GM12878 (cell line): ENCODE measurements around the gene LGALS3BP. TPM values are rescaled to one million over a fixed set of nuclear protein-coding genes. Genes with fewer than 3 reads are reported as not detected.

Source experiments
- ATAC-seq: fragments of 200-7000 bp; cut with Tn5 transposase; 3 replicates; pipeline ENCODE4 v1.9.1; 2020; ENCODE audit warnings: mild to moderate bottlenecking, moderate library complexity
- BruUV-seq: library from RNA; stranded (reverse); fragments of 400-500 nt; replicated peaks from 2 replicates; lab custom pipeline; 2021; lab: Mats Ljungman, UMichigan
- CTCF ChIA-PET: fragments of 300-600 bp; sonication (Branson Sonifier 250); formaldehyde crosslinking; extraction: SDS; loops from one replicate; lab custom pipeline; 2021; ENCODE audit warnings: inconsistent platforms; lab: Yijun Ruan, JAX
- POLR2A ChIA-PET: fragments of 350-600 bp; formaldehyde crosslinking; extraction: SDS; loops from one replicate; lab custom pipeline; 2021; ENCODE audit warnings: inconsistent platforms; lab: Charles Lee
- RAD21 ChIA-PET: fragments of 300-600 bp; sonication (Branson Sonifier 250); formaldehyde crosslinking; loops from one replicate; lab custom pipeline; 2023; ENCODE audit warnings: antibody characterized with exemption; ENCODE audit not compliant: unreplicated experiment; lab: Charles Lee
- SMC1A ChIA-PET: fragments of 300-600 bp; sonication (Branson Sonifier 250); formaldehyde crosslinking; loops from one replicate; lab custom pipeline; 2023; ENCODE audit not compliant: unreplicated experiment, uncharacterized antibody; lab: Charles Lee
- DNase-seq: peaks from one replicate; pipeline ENCODE4 v3.0.0-alpha.2; 2011; ENCODE audit warnings: low read depth, low spot score
- FAIRE-seq: peaks from 3 replicates; lab custom pipeline; 2011; peaks lifted over from hg19 to GRCh38; lab: Jason Lieb, UNC
- H2AFZ ChIP-seq: 2 replicates; pipeline ENCODE4 v1.6.0; 2011; ENCODE audit warnings: low read depth, low read length, control low read depth; ENCODE audit not compliant: control insufficient read depth
- H3K27ac ChIP-seq: 2 replicates; pipeline ENCODE4 v1.5.1; 2011; ENCODE audit warnings: control low read depth; ENCODE audit not compliant: control insufficient read depth, insufficient read depth
- H3K27me3 ChIP-seq, 2 experiments: replicated peaks in 1 of 2; 2 replicates each; pipeline versions ENCODE4 v1.6.0 to v1.6.1; 2011; ENCODE audit warnings: low read length in 1 of 2; ENCODE audit not compliant: control insufficient read depth in 2 of 2, insufficient read depth in 2 of 2
- H3K36me3 ChIP-seq, 2 experiments: 2 replicates each; pipeline ENCODE4 v1.5.1; 2011; ENCODE audit warnings: low read length in 1 of 2; ENCODE audit not compliant: control insufficient read depth in 2 of 2, insufficient read depth in 2 of 2
- H3K4me1 ChIP-seq: 2 replicates; pipeline ENCODE4 v1.6.1; 2011; ENCODE audit warnings: mild to moderate bottlenecking, low read length, moderate library complexity, mixed read lengths; ENCODE audit not compliant: control insufficient read depth, insufficient read depth
- H3K4me2 ChIP-seq: 2 replicates; pipeline ENCODE4 v1.6.0; 2011; ENCODE audit warnings: control low read depth; ENCODE audit not compliant: control insufficient read depth, insufficient read depth
- H3K4me3 ChIP-seq: fragments of 200-600 bp; sonication (generic); 2 replicates; pipeline ENCODE4 v1.5.1; 2016
- H3K79me2 ChIP-seq: 2 replicates; pipeline ENCODE4 v1.6.0; 2011; ENCODE audit warnings: low read length; ENCODE audit not compliant: control insufficient read depth, insufficient read depth
- H3K9ac ChIP-seq: 2 replicates; pipeline ENCODE4 v1.8.0; 2011; ENCODE audit warnings: low read length, control low read depth, mixed read lengths; ENCODE audit not compliant: control insufficient read depth, insufficient read depth
- H3K9me3 ChIP-seq: replicated peaks from 3 replicates; pipeline ENCODE4 v1.5.1; 2011; ENCODE audit warnings: mild to moderate bottlenecking, low read length; ENCODE audit not compliant: control insufficient read depth, insufficient read depth
- H4K20me1 ChIP-seq: 2 replicates; pipeline ENCODE4 v1.6.0; 2011; ENCODE audit not compliant: control insufficient read depth, insufficient read depth
- ASH2L ChIP-seq: fragments of 300-600, 200-600 bp; sonication (generic); IDR thresholded peaks from 2 replicates; pipeline ENCODE4 v1.6.1; 2017; ENCODE audit warnings: low read depth, mild to moderate bottlenecking, borderline replicate concordance
- CEBPB ChIP-seq, 2 experiments: fragments of 150-350 bp in 1 of 2; IDR thresholded peaks; 2 replicates each; pipeline ENCODE4 v1.6.1; 2012 to 2014; ENCODE audit warnings: low read depth in 2 of 2, low read length in 2 of 2, borderline replicate concordance in 1 of 2, inconsistent platforms in 1 of 2
- CHD4 ChIP-seq: fragments of 200-600 bp; sonication (generic); IDR thresholded peaks from 2 replicates; pipeline ENCODE4 v1.6.1; 2016; ENCODE audit warnings: mild to moderate bottlenecking
- CREM ChIP-seq: IDR thresholded peaks from 2 replicates; pipeline ENCODE4 v1.6.1; 2014; ENCODE audit warnings: antibody characterized with exemption, low read depth
- ETV6 ChIP-seq, 2 experiments: fragments of 450-650 bp in 1 of 2; IDR thresholded peaks in 1 of 2; conservative IDR thresholded peaks in 1 of 2; 2 replicates each; pipeline ENCODE4 v1.6.1; 2014; ENCODE audit warnings: antibody characterized with exemption in 1 of 2, borderline replicate concordance in 1 of 2, low read depth in 1 of 2, mild to moderate bottlenecking in 1 of 2, moderate library complexity in 1 of 2
- KAT2A ChIP-seq: conservative IDR thresholded peaks from 2 replicates; pipeline ENCODE4 v1.6.1; 2011; ENCODE audit warnings: low read depth, low read length; ENCODE audit not compliant: control insufficient read depth
- MEF2B ChIP-seq: fragments of 450-650 bp; IDR thresholded peaks from 2 replicates; pipeline ENCODE4 v1.6.1; 2018; ENCODE audit warnings: mild to moderate bottlenecking, moderate library complexity; ENCODE audit not compliant: partially characterized antibody, poor library complexity, severe bottlenecking
- PAX8 ChIP-seq: fragments of 450-650 bp; IDR thresholded peaks from 2 replicates; pipeline ENCODE4 v1.6.1; 2017; ENCODE audit warnings: mild to moderate bottlenecking, moderate library complexity
- POLR2A ChIP-seq: IDR thresholded peaks from 2 replicates; pipeline ENCODE4 v1.6.1; 2011; ENCODE audit warnings: low read depth, mild to moderate bottlenecking, low read length
- RAD51 ChIP-seq: fragments of 450-650 bp; IDR thresholded peaks from 2 replicates; pipeline ENCODE4 v1.6.1; 2016; ENCODE audit warnings: moderate library complexity, mild to moderate bottlenecking, inconsistent platforms
- RFX5 ChIP-seq: IDR thresholded peaks from 2 replicates; pipeline ENCODE4 v1.6.1; 2011; ENCODE audit warnings: low read depth, low read length, improper control_type of control experiment
- TAF1 ChIP-seq: IDR thresholded peaks from 2 replicates; pipeline ENCODE4 v1.6.1; 2011; ENCODE audit warnings: mild to moderate bottlenecking, low read depth, low read length, borderline replicate concordance
- TCF12 ChIP-seq: IDR thresholded peaks from 2 replicates; pipeline ENCODE4 v1.6.1; 2011; ENCODE audit warnings: low read depth, mild to moderate bottlenecking, low read length
- TCF3 ChIP-seq: IDR thresholded peaks from 2 replicates; pipeline ENCODE4 v1.6.1; 2012; ENCODE audit warnings: low read depth, mild to moderate bottlenecking, low read length, borderline replicate concordance; ENCODE audit not compliant: insufficient read depth
- ZNF24 ChIP-seq: fragments of 450-650 bp; IDR thresholded peaks from 2 replicates; pipeline ENCODE4 v1.6.1; 2017; ENCODE audit warnings: antibody characterized with exemption, mild to moderate bottlenecking
- WGBS: methylation state at CpG from one replicate; pipeline ENCODE4 v1.1.6; 2016; ENCODE audit warnings: low lambda C conversion rate; ENCODE audit not compliant: insufficient replicate concordance, insufficient coverage; ENCODE audit errors: missing lambda C conversion rate; 5-methylcytosine and 5-hydroxymethylcytosine counted together
- in situ Hi-C: fragments of 300-500 bp; cut with MboI; formaldehyde crosslinking; loops from 9 replicates; pipeline ENCODE4 v1.14.3; 2018; ENCODE audit warnings: mixed read lengths
- intact Hi-C: fragments of 100-400 bp; cut with micrococcal nuclease; formaldehyde crosslinking; loops from one replicate; pipeline ENCODE4 v1.14.2; 2022; ENCODE audit not compliant: unreplicated experiment
- polyA plus RNA-seq, 11 experiments: library from polyadenylated mRNA; depleted of rRNA in 4 of 11; unstranded in 6 of 11; stranded (reverse) in 5 of 11; fragments of >200 nt; fragmentation: Nextera tagmentation in 4 of 11; fragmentation: Illumina TruSeq in 1 of 11; extraction: Ambion mirVana in 4 of 11; extraction: Trizol in 1 of 11; gene quantifications; 1 replicate in 1 of 11; 2 replicates in 10 of 11; pipeline versions ENCODE4 v1.2.1 to v1.2.3, GENCODE V29; 2011 to 2016; ENCODE audit warnings: inconsistent platforms in 2 of 11, missing spikeins in 2 of 11, low read depth in 1 of 11
- total RNA-seq, 4 experiments: library from RNA; depleted of rRNA in 3 of 4; stranded (reverse); fragments of >200 nt in 3 of 4; fragmentation: Illumina TruSeq in 1 of 4; extraction: Trizol in 1 of 4; gene quantifications; 2 replicates each; pipeline versions ENCODE4 v1.2.1 to v1.2.3, GENCODE V29; 2013 to 2021
- TF ChIP-seq, protein P1 (sequence below): fragments of 450-650 bp; IDR thresholded peaks from 2 replicates; pipeline ENCODE4 v1.6.1; 2016; ENCODE audit warnings: mild to moderate bottlenecking
- TF ChIP-seq, protein P2 (sequence below): IDR thresholded peaks from 2 replicates; pipeline ENCODE4 v1.6.1; 2011; ENCODE audit warnings: borderline replicate concordance, low read depth, mild to moderate bottlenecking, moderate library complexity, mixed read lengths, low read length; ENCODE audit not compliant: insufficient read depth; ENCODE audit errors: extremely low read length
- TF ChIP-seq, protein P3 (sequence below), 3 experiments: IDR thresholded peaks in 2 of 3; conservative IDR thresholded peaks in 1 of 3; 2 replicates each; pipeline ENCODE4 v1.5.1; 2011; ENCODE audit warnings: low read depth in 3 of 3, low read length in 3 of 3, mild to moderate bottlenecking in 3 of 3, control low read depth in 2 of 3, moderate library complexity in 2 of 3, inconsistent platforms in 1 of 3, mixed read lengths in 1 of 3; ENCODE audit not compliant: control insufficient read depth in 2 of 3, insufficient read depth in 1 of 3; ENCODE audit errors: extremely low read depth in 1 of 3

LGALS3BP gene
- total and polyA plus RNA-seq, 10 of the 15 experiments (the other 5 are each of a cell fraction or from before 2014, with no cell fraction given): 0.52 to 5.2 (median 1.9) TPM

DNA sequence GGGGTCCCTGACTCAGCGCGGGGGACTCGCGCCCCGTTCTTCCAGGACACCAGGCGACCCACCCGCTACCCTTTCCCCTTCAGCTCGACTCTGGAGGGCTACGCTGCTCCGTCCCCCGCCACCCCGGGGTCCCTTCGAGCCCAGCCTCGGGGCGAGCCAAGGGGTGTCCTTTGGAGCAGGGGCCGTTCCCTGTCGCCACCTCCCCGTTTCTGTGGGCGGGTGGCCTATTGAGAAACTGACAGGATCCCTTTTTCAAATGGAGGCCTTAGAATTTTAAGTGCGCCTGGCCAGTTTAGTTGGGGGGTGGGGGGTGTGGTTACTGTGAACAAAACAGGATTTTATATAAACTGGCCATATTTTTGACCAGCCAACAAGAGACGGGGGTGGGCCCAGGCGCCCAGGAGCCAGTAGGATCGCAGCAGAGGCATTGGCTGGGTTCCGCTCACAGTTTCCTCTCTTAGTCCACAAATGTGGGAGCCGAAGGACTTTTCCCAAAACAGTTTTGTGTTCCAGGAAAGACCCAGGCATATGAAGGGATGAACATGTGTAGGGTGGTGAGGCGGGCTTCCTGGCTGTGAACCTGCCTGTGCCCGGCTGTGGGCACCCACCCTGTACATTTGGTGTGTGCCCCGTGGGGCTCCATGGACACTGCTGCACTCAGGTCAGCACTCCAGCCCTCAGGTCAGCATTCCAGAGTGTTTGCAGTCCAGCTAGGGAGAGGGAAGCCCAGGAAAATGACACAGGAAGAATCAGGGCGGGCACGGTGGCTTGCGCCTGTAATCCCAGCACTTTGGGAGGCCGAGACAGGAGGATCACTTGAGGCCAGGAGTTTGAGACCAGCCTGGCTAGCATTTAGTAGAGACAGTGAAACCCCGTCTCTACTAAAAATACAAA lies 53.8 kb downstream of the LGALS3BP start (continued):
- no peak for TF ChIP-seq TCF3
- no peak for TF ChIP-seq RAD51

GRCh38 chr17:78925234-78925633 lies 54.5 kb downstream of the LGALS3BP start, which contains the start of gene TIMP2:
Gene TIMP2 (minus strand): TSS chr17:78925387. CDS start chr17:78925088, 299 bp downstream.
- peak; percentile 62 for ATAC-seq
- no TSS peak for BruUV-seq
- ChIA-PET POLR2A (no interaction called here), CTCF (no interaction called here), RAD21 (no interaction called here), SMC1A (no interaction called here)
- DNase-seq: no peak
- Histone ChIP-seq H4K20me1 (no peaks in the 10 kb centered on the region), H3K27ac (no peak within 1 kb of the TSS), H3K9me3 (no peaks in the 10 kb centered on the region), H3K27me3 (peaks cover 4 to 9% of the 10 kb centered on the region in 2 experiments; a peak in 3 of 4 replicates), H3K4me3 (no peak within 1 kb of the TSS), H3K4me1 (peaks cover 2% of the 10 kb centered on the region; the same call in 1 of the 2 replicates), H3K36me3 (no peaks in the 10 kb centered on the region), H3K9ac (no peak within 1 kb of the TSS), H3K79me2 (no peaks in the 10 kb centered on the region), H3K4me2 (no peak within 1 kb of the TSS), H2AFZ (no peak within 1 kb of the TSS)
- no peak for TF ChIP-seq ASH2L
- TF ChIP-seq, protein P1, sequence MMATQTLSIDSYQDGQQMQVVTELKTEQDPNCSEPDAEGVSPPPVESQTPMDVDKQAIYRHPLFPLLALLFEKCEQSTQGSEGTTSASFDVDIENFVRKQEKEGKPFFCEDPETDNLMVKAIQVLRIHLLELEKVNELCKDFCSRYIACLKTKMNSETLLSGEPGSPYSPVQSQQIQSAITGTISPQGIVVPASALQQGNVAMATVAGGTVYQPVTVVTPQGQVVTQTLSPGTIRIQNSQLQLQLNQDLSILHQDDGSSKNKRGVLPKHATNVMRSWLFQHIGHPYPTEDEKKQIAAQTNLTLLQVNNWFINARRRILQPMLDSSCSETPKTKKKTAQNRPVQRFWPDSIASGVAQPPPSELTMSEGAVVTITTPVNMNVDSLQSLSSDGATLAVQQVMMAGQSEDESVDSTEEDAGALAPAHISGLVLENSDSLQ: no peak
- no peak for TF ChIP-seq CREM
- TF ChIP-seq, protein P2, sequence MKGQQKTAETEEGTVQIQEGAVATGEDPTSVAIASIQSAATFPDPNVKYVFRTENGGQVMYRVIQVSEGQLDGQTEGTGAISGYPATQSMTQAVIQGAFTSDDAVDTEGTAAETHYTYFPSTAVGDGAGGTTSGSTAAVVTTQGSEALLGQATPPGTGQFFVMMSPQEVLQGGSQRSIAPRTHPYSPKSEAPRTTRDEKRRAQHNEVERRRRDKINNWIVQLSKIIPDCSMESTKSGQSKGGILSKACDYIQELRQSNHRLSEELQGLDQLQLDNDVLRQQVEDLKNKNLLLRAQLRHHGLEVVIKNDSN: no peak
- TF ChIP-seq, protein P3, sequence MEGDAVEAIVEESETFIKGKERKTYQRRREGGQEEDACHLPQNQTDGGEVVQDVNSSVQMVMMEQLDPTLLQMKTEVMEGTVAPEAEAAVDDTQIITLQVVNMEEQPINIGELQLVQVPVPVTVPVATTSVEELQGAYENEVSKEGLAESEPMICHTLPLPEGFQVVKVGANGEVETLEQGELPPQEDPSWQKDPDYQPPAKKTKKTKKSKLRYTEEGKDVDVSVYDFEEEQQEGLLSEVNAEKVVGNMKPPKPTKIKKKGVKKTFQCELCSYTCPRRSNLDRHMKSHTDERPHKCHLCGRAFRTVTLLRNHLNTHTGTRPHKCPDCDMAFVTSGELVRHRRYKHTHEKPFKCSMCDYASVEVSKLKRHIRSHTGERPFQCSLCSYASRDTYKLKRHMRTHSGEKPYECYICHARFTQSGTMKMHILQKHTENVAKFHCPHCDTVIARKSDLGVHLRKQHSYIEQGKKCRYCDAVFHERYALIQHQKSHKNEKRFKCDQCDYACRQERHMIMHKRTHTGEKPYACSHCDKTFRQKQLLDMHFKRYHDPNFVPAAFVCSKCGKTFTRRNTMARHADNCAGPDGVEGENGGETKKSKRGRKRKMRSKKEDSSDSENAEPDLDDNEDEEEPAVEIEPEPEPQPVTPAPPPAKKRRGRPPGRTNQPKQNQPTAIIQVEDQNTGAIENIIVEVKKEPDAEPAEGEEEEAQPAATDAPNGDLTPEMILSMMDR (IDR thresholded peaks at IDR 0.05 in 2 of 3, conservative IDR thresholded peaks at IDR 0.05 in 1 of 3; ENCODE audit: control insufficient read depth in 2 of 3, extremely low read depth in 1 of 3, insufficient read depth in 1 of 3, low read depth in 3 of 3, low read length in 3 of 3): peak in 2 of 3 experiments; percentile 10 to 24; a peak in 2 of 6 replicates
- TF ChIP-seq CHD4: no peak
- no peak for TF ChIP-seq TAF1
- TF ChIP-seq PAX8: no peak
- no peak for TF ChIP-seq ETV6 (conservative IDR thresholded peaks at IDR 0.05 in 1 of 2, IDR thresholded peaks at IDR 0.05 in 1 of 2; ENCODE audit: borderline replicate concordance in 1 of 2, low read depth in 1 of 2)
- TF ChIP-seq MEF2B: no peak
- TF ChIP-seq TCF12: no peak
- no peak for TF ChIP-seq KAT2A
- TF ChIP-seq ZNF24: no peak
- no peak for TF ChIP-seq CEBPB (IDR thresholded peaks at IDR 0.05; ENCODE audit: borderline replicate concordance in 1 of 2, low read depth in 2 of 2, low read length in 2 of 2)
- TF ChIP-seq POLR2A: peak; percentile 18; the same call in 1 of the 2 replicates
- TF ChIP-seq RFX5: no peak
- no peak for FAIRE-seq
- in situ Hi-C loops: no loop called here
- WGBS: 0% methylated on average over 1 of the region's 52 CpGs
- intact Hi-C loops: no loop called here
